NCI-H1092 (cell line): Measurements from ENCODE around the gene SLC26A11.
"Not testable (repeated sequence)": the region's sequence is repeated elsewhere in the genome, so short reads cannot be mapped to it uniquely, and the experiment has no call there.

ENCODE experiments used
- DNase-seq: peaks from one replicate; lab custom pipeline; 2025; lab: John Stamatoyannopoulos, UW

The SLC26A11 gene

DNA sequence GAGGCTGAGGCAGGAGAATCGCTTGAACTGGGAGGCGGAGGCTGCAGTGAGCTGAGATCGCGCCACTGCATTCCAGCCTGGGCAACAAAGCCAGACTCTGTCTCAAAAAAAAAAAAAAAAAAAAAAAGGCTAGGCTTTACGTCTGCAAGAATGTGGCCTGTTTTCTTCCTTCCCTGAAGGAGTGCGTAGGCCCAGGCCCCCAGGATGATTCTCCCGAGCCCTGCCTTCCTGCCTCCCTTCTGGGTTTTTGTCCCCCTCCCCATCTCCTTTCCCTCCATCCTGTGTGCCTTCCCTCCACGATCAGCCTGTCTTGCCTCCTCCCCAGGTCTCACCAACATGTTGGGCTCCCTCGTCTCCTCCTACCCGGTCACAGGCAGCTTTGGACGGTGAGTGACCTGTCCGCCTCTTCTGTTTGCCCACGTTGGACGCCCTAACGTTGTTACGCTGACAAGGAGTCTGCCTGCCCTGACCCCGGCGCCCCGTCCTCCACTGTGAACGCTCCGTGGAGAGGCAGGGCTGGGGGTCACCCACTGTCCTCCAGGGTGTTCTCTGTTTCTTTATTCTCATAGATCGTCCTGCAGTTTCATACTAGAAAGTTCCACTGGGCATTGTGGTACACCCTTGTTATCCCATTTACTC lies 24.8 kb downstream of the SLC26A11 start:
- DNase-seq: no peak

DNA sequence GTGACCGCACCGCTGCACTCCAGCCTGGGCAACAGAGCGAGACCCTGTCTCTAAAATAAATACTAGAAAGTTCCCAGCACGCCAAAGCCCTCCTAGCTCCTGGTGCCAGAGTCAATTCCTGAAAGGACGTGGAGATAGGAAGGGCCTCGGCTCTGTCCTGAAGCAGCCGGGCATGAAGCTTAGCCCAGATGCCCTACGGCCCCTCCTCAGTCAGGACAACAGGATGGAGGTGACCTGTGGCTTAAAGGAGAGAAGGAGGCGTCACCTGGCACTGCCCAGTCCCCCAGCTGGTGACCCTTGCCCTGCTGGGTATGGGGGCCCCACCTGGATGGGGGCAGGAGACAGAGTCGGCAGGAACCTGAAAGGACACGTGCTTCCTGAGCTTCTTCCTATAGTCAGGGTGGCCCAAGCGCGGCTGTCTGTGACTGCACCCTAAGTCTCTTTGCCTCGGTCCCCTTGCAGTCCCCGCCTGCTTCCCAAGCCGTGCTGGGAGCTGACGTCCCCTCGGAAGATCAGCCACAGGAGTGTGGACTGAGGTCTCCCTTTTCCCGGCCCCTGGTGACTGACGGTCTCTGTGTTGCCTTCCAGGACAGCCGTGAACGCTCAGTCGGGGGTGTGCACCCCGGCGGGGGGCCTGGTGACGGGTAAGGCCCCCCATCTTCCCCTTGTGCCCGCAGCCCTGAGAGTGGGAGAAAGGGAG lies 25.5 kb downstream of the SLC26A11 start:
- no peak for DNase-seq

DNA sequence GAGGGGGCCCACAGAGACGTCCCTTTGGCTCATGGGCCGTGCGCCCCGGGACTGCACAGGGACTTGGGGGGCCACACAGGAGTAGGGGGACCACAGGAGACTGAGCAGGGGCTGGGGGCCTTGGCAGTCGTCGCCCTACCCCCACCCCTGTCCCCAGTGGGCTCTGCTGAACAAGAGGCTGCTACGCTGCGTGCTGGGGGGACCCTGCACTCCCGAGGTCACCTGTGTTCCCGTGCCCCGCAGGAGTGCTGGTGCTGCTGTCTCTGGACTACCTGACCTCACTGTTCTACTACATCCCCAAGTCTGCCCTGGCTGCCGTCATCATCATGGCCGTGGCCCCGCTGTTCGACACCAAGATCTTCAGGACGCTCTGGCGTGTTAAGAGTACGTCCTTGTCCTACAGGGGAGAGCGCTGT lies 26.0 kb downstream of the SLC26A11 start:
- no peak for DNase-seq

DNA sequence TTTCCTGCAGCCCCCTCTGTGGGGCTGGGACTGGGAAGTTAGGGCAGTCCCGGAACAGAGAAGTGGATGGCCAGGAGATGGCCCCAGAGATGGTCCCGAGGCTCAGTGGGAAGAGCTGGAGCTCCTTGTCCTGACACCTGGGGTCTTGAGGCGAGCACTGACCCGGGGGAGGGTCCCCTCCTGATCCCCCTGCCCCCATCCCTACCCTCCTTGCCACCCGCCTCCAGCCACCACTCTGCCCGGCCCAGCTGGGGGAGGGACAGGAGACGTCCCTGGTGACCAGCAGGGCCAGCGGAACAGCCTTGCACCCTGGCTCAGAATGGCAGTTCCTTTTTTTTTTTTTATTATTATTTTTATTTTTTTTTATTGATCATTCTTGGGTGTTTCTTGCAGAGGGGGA lies 26.5 kb downstream of the SLC26A11 start:
- DNase-seq: no peak

DNA sequence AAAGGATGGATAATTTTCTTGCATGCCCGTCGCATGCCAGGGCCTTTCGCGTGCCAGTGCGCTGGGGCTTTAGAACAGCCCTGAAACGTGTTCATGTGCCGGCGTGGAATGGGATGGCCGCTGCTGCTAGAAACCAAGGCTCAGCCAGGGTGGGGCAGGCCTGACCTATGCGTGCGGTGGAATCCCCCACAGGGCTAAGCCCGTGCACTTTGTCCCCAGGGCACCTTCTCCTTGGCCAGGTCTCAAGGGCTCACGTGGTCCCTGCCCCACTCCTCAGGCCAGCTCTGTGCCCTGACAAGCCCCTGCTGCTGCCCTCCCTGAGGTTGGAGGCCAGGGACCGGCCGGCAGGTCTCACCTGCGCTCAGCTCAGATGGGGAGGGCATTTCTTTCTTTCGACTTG lies 27.3 kb downstream of the SLC26A11 start:
- no peak for DNase-seq

DNA sequence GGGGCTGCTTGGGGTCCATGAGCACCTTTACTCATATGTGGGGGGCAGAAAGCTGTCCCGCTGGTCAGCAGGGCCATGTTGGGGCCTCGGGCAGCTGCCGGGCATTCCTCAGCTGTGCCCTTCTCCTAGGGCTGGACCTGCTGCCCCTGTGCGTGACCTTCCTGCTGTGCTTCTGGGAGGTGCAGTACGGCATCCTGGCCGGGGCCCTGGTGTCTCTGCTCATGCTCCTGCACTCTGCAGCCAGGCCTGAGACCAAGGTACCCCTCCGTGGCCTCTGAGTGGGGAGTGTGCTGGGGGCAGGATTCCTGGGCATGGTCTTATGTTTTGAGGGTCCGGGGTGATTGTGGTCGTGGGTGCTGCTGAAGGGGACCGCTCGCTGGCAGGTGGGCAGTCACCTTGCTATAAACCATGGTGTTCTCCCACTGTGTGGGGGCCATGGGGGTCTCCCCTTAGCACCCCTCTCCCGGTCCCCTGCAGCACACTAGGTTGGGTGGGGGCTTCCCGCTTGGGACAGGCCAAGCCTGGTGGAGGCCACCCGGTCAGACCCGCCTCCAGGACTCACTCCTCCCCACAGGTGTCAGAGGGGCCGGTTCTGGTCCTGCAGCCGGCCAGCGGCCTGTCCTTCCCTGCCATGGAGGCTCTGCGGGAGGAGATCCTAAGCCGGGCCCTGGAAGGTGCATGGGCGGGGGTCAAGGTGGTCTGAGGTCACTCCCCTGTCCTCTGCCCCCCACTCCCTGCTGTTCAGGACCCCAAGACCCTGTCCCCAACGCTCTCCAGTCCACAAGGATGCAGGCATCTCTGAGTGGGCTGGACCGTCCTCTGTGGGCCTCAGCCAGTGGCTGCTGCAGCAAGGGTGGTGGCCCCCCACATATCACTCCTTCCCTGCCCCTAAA lies 28.0 kb downstream of the SLC26A11 start:
- DNase-seq: no peak

DNA sequence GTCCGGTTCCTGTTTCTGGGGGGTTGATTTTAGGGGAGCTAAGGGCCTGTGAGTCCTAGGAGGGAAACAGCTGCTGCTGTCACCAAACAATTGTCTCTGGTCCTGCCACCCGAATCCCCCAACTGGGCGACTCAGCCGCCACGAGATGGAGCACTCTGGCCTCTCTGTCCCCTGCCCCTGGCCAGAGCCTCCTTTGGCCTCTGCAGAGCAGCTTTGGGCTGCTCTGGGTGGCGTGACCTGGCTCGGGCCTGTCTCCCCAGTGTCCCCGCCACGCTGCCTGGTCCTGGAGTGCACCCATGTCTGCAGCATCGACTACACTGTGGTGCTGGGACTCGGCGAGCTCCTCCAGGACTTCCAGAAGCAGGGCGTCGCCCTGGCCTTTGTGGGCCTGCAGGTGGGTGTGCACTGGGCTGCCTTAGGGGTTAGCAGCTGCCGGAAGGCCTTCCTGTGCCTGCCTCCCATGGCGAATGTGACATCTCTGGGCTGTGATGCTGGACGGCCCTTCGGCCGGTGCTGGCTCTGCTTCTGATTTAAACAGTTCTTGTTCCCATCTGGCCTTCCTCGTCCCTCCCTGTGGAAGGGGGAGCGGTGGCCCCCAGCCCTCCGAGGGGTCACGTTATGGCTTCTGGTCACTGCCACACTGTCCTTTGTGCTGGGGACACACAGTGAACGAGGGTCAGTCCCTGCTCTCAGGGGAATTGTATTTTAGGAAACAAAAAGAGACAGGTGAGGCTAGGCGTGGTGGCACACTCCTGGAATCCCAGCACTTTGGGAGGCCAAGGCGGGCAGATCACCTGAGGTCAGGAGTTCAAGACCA lies 28.9 kb downstream of the SLC26A11 start:
- DNase-seq: no peak

DNA sequence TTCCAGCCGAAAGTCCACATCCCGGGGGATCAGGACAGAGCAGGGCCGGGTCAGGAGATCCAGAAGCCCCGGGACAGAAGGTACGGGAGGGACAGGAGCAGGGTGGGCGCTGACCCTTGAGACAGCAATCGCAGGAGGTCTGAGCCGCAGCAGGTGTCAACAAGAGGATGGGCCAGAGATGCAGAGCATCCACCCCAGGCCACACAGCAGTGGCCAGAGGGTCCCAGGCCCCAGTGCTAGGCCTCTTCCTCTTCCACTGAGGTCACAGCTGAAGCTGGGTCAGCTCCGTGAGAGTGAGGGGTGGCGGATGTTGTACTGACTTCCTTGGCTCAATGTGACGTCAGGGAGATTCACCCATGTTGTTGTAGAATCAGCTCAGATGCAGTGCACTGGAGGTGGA lies 31.7 kb downstream of the SLC26A11 start:
- DNase-seq: no peak

DNA sequence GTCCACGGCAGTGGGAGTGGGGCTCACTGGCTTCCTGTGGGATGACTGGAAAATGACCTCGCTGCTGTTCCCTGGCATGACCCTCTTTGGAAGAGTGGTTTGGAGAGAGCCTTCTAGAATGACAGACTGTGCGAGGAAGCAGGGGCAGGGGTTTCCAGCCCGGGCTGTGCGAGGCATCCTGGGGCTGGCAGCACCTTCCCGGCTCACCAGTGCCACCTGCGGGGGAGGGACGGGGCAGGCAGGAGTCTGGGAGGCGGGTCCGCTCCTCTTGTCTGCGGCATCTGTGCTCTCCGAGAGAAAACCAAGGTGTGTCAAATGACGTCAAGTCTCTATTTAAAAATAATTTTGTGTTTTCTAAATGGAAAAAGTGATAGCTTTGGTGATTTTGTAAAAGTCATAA lies 32.6 kb downstream of the SLC26A11 start:
- DNase-seq: peak; percentile 34

DNA sequence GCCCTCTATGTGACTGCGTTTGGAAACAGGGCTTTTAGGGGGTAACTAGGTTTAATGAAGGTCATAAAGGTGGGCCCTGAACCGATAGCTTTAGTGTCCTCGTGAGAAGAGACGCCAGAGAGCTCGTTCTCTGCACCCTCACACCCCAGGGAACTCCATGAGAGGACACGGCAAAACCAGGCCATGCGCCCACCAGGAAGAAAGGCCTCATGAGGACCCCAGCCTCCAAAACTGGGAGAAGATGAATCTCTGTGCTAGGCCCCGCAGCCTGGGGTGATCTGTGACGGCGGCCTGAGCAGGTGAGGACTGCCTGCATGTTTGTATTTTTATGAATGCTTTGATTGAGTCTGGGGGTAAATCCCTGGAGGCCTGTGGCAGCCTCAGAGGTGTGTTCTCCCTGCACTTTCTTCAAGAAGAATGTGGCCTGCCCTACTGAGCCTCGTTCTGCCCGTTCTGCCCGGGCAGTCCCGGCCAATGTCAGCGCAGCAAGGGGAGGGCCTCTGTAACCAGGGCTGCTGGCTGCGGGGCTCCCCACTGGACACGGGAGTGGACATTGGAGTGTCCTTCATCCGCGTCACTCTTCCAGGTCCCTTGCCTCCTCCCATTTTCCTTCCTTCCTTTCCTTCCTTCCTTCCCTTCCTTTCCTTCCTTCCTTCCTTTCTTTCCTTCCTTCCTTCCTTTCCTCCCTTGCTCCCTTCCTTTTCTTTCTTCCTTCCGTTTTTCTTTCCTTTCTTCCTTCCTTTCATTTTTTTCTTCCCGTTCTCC lies 33.6 kb downstream of the SLC26A11 start:
- DNase-seq: no peak

DNA sequence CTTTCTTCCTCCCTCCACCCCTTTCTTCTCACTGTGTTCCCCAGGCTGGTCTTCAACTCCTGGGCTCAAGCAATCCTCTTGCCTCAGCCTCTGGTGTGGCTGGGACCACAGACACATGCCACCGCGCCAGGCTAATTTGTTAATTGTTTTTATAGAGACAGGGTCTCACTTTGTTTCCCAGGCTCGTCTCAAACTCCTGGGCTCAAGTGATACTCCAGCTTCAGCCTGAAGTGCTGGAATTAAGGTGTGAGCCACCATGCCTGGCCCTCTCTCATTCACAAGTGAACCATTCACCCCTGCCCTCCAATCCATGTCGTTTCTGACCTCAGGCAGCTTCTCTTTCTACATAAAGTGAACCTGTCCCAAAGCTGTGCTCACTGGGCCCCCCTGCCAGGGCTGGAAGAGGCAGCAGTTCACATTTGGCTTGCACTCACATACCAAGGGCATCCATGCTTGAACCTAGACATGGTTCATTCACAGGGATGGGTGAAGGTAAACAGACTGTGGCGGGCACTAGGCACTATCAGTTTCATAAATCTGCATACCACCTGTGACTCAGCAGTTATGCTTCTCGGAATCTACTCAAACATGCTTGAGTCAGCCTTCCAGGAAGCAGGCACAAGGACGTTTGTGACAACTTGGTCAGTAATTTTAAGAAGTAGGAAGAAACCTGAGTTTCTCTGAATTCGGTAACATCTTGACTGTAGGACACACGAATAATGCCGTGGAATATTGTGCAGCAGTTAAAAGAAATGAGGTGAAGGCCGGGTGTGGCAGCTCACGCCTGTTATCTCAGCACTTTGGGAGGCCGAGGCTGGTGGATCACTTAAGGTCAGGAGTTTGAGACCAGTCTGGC lies 34.4 kb downstream of the SLC26A11 start:
- DNase-seq: no peak

DNA sequence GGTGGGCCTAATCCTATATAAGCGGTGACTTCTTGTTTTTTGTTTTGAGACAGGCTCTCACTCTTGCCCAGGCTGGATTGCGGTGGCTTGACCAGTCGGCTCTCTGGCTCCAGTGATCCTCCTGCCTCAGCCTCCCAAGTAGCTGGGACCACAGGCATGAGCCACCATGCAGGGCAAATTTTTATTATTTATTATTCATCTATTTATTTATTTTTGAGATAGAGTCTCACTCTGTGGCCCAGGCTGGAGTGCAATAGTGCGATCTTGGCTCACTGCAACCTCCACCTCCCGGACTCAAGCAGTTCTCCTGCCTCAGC lies 35.8 kb downstream of the SLC26A11 start:
- DNase-seq: no peak

DNA sequence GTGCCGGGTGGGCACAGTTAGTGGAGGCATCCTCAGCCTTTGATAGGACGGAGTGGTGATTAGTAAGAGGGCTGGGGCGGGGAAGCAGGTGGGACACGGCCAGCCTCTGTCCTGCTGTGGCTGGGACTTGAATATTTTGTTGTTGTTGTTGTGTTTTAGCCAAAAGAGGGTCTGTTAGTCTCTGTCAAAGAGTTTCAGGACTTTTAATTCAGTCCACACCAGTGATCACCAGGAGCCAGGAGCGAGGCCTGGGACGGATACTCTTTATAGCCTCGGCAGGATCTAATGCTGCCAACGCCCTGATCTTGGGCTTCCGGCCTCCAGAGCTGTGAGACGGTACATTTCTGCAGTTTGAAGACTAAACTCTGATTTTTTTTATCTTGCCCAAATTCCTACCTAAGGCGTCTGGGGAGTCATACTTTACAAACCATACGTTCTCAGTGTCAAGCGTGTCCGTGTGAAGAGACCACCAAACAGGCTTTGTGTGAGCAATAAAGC lies 37.5 kb downstream of the SLC26A11 start:
- no peak for DNase-seq

DNA sequence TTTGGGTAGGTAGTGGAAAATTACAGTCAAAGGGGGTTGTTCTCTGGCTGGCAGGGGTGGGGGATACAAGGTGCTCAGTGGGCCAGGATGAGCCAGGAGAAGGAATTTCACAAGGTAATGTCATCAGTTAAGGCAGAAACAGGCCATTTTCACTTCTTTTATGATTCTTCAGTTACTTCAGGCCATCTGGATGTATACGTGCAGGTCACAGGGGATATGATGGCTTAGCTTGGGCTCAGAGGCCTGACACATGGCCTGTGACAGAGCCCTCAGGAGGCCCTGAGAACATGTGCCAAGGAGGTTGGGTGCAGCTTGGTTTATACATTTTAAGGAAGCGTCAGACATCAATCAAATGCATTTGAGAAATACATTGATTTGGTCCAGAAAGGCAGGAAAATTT lies 38.1 kb downstream of the SLC26A11 start:
- not testable (repeated sequence) for DNase-seq

DNA sequence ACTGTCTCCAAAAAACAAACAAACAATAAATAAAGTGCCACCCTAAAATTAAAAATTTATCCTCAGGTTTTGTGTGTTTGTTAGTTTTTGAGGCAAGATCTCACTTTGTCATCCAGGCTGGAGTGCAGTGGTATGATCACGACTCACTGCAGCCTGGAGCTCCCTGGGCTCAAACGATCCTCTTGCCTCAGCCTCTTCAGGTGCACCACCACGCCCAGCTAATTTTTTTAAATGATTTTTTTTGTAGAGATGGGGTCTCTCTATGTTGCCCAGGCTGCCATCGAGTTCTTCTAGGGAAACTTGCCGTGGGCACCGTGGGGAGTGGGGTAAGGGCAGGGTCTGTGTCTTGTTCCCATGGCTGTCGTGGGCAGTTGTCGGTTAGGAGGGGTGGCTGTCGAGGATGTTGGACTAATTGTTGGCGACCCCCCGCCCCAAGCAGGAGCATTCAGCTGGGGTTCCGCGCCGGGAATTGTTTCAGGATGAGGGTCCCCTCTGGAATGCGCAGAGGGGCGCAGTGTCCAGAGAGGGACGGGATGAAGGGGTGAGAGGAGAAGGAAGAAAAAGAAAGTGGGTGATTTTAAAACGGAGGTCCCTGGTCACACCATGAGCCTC lies 39.3 kb downstream of the SLC26A11 start:
- DNase-seq: no peak

DNA sequence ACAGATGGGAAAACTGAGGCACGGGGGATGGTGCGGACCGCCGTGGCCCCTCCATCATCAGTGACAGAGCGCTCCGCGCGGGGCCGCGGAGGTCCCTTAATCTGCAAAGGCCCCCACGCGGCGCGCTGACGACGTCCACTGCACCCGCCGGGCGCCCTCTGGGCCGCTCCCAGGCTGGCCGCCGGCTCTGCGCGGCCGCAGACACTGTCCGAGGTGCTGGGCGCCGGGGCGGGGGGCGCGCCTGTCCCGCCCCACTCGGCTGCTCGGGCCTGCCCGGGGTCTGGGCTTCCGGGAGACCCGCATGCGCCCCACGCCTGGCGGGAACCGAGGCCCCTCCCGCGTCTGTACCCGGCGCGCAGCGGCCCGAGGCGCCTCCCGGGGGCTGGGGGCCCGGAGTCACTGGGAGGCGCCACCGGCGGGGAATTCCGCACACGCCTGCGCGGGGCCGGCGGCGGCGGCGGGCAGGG lies 39.9 kb downstream of the SLC26A11 start:
- peak; percentile 51 for DNase-seq

DNA sequence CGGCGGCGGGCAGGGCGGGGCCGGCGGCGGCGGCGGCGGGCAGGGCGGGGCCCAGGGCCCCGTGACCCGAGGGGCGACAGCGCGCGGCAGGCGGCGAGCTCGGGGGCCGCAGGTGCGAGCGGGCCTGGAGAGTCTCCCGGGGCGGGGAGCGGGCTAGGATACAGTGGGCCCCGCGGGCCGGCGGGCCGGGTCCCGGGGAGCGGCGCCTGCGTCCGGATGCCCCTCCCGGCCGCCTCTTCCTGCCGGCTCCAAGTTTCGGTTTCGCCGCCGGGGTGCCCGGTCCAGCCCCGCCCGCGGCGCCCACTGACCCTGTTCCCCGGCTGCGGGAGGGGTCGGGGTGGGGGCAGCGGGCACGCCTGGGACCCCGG lies 40.5 kb downstream of the SLC26A11 start, which contains the start of gene RNF213:
RNF213 (plus strand) TSS at position 62 of the 368 bp plus-strand sequence. CDS start 2,830 bp downstream, outside the sequence.
- peak; percentile 32 for DNase-seq

DNA sequence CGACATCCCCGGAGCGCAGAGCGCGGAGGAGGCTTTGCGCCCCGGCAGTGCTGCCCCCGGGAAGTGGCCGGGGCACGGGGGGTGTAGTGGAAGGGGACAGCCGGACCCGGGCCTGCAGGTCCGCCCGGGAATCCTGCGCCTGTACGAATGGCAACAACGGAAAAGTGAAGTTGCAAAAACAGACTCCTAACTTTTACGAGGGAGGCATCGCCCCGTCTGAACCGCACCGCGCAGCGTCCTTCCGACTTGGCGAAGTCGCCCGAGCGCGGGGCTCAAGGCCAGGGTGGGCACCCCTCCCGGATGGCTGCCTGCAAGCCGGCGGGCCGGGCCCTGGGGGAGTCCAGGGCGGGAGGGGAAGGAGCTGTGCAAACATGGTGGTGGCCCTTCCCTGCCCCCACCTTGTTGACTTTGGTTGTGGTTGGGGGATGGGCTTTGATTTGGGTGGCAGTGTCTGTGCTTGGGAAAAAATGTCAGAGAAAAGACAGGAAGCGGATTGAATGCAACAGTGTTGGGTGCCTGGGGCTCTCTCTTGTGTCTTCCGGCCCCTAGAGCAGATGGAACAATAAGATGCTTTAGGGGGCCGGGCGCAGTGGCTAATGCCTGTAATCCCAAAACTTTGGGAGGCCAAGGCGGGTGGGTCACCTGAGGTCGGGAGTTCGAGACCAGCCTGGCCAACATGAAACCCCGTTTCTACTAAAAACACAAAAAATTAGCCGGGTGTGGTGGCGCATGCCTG lies 41.1 kb downstream of the SLC26A11 start:
- DNase-seq: no peak

DNA sequence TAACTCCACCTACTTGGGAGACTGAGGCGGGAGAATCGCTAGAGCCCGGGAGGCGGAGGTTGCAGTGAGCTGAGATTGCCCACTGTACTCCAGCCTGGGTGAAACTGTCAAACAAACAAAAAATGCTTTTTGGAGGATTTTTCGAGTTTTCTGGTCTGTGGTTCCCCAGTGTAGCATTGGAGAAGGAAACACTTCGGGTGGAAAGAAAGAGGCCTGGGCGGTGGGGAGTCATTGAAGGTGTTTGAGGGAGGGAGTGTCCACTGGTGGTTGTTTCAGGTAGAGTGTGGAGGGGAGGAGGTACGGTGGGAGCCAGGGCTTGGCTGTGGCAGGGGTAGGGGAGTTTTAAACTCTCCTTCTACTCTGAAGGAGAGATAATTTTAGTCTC lies 41.7 kb downstream of the SLC26A11 start:
- no peak for DNase-seq
